NCI-H128 (cell line): ENCODE data around the gene AJAP1.
"Not testable (repeated sequence)": the region's sequence is repeated elsewhere in the genome, so short reads cannot be mapped to it uniquely, and the experiment has no call there.

Experiments used
- DNase-seq: peaks from one replicate; lab custom pipeline; 2025; ENCODE audit not compliant: unreplicated experiment; lab: John Stamatoyannopoulos, UW

AJAP1 gene

GRCh38 chr1:4657244-4657789, 2.9 kb downstream of the AJAP1 start:
- DNase-seq: no peak

- no peak for DNase-seq
These were observed 3.6 kb downstream of the AJAP1 start for GRCh38 chr1:4657960-4658541.

- DNase-seq: peak; percentile 54
These were observed 4.5 kb downstream of the AJAP1 start for GRCh38 chr1:4658643-4659628.

- DNase-seq: no peak
These were observed 6.6 kb downstream of the AJAP1 start for GRCh38 chr1:4660917-4661594.

GRCh38 chr1:4661595-4661917, 7.1 kb downstream of the AJAP1 start:
- no peak for DNase-seq

GRCh38 chr1:4662168-4662567, 7.8 kb downstream of the AJAP1 start:
- no peak for DNase-seq

- no peak for DNase-seq
These were observed 8.3 kb downstream of the AJAP1 start for GRCh38 chr1:4662723-4663122.

- no peak for DNase-seq
These were observed 9.7 kb downstream of the AJAP1 start for GRCh38 chr1:4664095-4664494.

- no peak for DNase-seq
These were observed 10.2 kb downstream of the AJAP1 start for GRCh38 chr1:4664606-4665005.

GRCh38 chr1:4665456-4665855, 11.0 kb downstream of the AJAP1 start:
- DNase-seq: no peak

- DNase-seq: not testable (repeated sequence)
These were observed 12.3 kb downstream of the AJAP1 start for GRCh38 chr1:4666683-4667082.

GRCh38 chr1:4668743-4669700, 14.6 kb downstream of the AJAP1 start:
- no peak for DNase-seq

GRCh38 chr1:4670265-4670664, 15.9 kb downstream of the AJAP1 start:
- no peak for DNase-seq

GRCh38 chr1:4671828-4672227, 17.4 kb downstream of the AJAP1 start:
- no peak for DNase-seq

- DNase-seq: no peak
These were observed 19.1 kb downstream of the AJAP1 start for GRCh38 chr1:4673494-4673893.

- no peak for DNase-seq
These were observed 19.7 kb downstream of the AJAP1 start for GRCh38 chr1:4674117-4674516.

- DNase-seq: no peak
These were observed 20.3 kb downstream of the AJAP1 start for GRCh38 chr1:4674676-4675075.

GRCh38 chr1:4675454-4676186, 21.2 kb downstream of the AJAP1 start:
- no peak for DNase-seq

- no peak for DNase-seq
These were observed 21.8 kb downstream of the AJAP1 start for GRCh38 chr1:4676253-4676652.

GRCh38 chr1:4677608-4678007, 23.2 kb downstream of the AJAP1 start:
- no peak for DNase-seq
